HG02852 (cell line): Measurements from ENCODE around the gene XKRX.

Experiments
- ATAC-seq: cut with Tn5 transposase; IDR thresholded peaks from one replicate; pipeline ENCODE4 v1.9.1; 2021; ENCODE audit warnings: mild to moderate bottlenecking, moderate library complexity; ENCODE audit not compliant: unreplicated experiment

Gene XKRX

GRCh38 chrX:100928660-100929613 is at the start of gene XKRX:
XKRX (minus strand) TSS chrX:100928917; CDS start chrX:100928304, 613 bp downstream.
- ATAC-seq = peak; percentile 58

- ATAC-seq = no peak
Observed at GRCh38 chrX:100976211-100976610, 47.5 kb upstream of the XKRX start.

GRCh38 chrX:100975212-100975611 is 46.5 kb upstream of the XKRX start:
- no peak for ATAC-seq

- no peak for ATAC-seq
Observed at GRCh38 chrX:100973411-100973810, 44.7 kb upstream of the XKRX start.

GRCh38 chrX:100969936-100970335 is 41.2 kb upstream of the XKRX start:
- no peak for ATAC-seq

GRCh38 chrX:100969408-100969807 is 40.7 kb upstream of the XKRX start, which contains the start of gene ARL13A:
ARL13A (plus strand) TSS chrX:100969708; CDS start chrX:100973690, 3,982 bp downstream.
- ATAC-seq = no peak

GRCh38 chrX:100964362-100964761 is 35.6 kb upstream of the XKRX start:
- no peak for ATAC-seq

GRCh38 chrX:100962811-100963210 is 34.1 kb upstream of the XKRX start:
- ATAC-seq = no peak

GRCh38 chrX:100948557-100948956 is 19.8 kb upstream of the XKRX start:
- ATAC-seq = no peak

- no peak for ATAC-seq
Observed at GRCh38 chrX:100946299-100946927, 17.7 kb upstream of the XKRX start.

- ATAC-seq = no peak
Observed at GRCh38 chrX:100944601-100945000, 15.9 kb upstream of the XKRX start.

GRCh38 chrX:100939333-100939732 is 10.6 kb upstream of the XKRX start:
- no peak for ATAC-seq

GRCh38 chrX:100935767-100936166 is 7.0 kb upstream of the XKRX start:
- no peak for ATAC-seq

GRCh38 chrX:100931925-100932285 is 3.2 kb upstream of the XKRX start:
- peak; percentile 16 for ATAC-seq

GRCh38 chrX:100931218-100931924 is 2.7 kb upstream of the XKRX start:
- ATAC-seq = peak; percentile 72

GRCh38 chrX:100926453-100926852 is 2.3 kb downstream of the XKRX start:
- no peak for ATAC-seq

- no peak for ATAC-seq
Observed at GRCh38 chrX:100924375-100924774, 4.3 kb downstream of the XKRX start.

- no peak for ATAC-seq
Observed at GRCh38 chrX:100915562-100915961, 13.2 kb downstream of the XKRX start.

- ATAC-seq = no peak
Observed at GRCh38 chrX:100913111-100913510, 15.6 kb downstream of the XKRX start.

GRCh38 chrX:100911731-100912130 is 17.0 kb downstream of the XKRX start:
- ATAC-seq = no peak

- no peak for ATAC-seq
Observed at GRCh38 chrX:100905620-100906019, 23.1 kb downstream of the XKRX start.
